Left cardiac atrium (tissue), 4 donors: ENCODE measurements around the gene AUTS2. TPM values are rescaled to one million over a fixed set of nuclear protein-coding genes. Genes with fewer than 3 reads are reported as not detected.

Experiments
- ATAC-seq, 2 donors: fragments of 200-7000 bp; cut with Tn5 transposase; one replicate each; pipeline ENCODE4 v1.9.1; 2020; ENCODE audit warnings: mild to moderate bottlenecking in 2 of 2, moderate library complexity in 2 of 2
- DNase-seq: peaks from one replicate; pipeline ENCODE4 v3.0.0-alpha.2; 2020
- intact Hi-C, 2 donors: fragments of 100-400 bp; cut with DNase I; formaldehyde crosslinking; loops; one replicate each; pipeline versions ENCODE4 v1.14.1 to v1.15.1; 2022 to 2023
- total RNA-seq, 2 donors: library from RNA; stranded (reverse); fragmentation: NEBNext Ultra II Directional; extraction: Animal tissue kit (Norgen Biotek cat#: 25700); gene quantifications; one replicate each; pipeline ENCODE4 v1.2.1, GENCODE V29; 2021
- donor health status: DM: no; HTN: yes; CAD: no.
- donor health status: DM: no; HTN: yes; CAD: no; lungs with severe emphysema.
- donor health status: DM: yes; HTN: yes; CAD: no.
- donor health status: Dilated cardiomyopathy.

Gene AUTS2
- total RNA-seq, 2 donors from 2014 or later: 10.5 to 15.2 TPM

DNA sequence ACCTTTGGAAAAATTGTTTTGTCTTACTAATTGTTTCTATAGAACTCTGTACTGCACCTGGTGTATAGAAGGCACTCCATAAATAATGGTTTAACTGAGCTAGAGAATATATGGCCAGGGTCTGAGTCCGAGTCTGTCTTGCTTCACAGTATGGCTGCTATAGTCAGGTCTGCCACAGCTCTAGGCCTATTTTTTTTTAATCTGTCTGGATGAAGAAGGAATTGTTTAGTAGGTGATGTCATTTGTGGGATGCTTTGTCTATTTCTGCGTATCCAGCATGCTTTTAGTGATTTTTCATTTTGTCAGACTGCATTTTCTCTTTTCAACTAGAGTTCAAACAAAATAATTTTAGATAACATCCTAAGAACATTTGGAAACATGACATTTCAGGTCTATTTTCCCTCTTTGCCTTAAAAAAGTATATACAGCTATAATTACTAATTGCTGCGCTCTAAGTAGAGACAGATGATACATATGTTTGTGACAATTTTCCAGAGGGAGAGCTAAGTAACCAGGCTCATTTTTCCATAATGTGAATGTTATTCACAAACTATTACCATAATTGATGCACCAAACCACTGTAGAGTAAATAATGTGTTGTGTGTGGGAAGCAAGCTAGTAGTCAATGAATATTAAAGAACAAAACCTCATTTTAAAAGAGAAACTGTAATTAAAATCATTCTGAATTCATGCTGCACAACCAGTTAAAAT is 361.7 kb downstream of the AUTS2 start:
- intact Hi-C loops: no loop called here
- ATAC-seq (no peak), DNase-seq (no peak)

DNA sequence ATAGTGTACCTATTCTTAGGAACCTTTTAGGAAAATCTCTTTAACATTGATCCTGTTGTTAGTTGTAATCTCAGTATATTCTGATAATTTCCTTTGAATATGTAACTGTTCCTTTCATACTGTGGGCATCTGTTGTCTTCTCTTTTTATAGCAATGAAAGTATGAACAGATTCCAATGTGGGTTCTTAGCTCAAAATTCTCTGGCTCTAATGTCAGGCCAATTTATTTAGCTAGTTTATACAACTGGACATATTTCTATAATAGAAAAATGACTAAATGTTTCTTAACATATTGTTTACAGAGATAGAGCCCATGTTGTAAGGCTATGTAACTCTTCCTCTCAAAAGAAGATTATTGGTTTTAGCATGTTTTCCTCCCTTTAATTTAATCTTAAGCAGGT is 363.2 kb downstream of the AUTS2 start:
- DNase-seq (no peak), ATAC-seq (no peak)
- intact Hi-C loops: no loop called here

DNA sequence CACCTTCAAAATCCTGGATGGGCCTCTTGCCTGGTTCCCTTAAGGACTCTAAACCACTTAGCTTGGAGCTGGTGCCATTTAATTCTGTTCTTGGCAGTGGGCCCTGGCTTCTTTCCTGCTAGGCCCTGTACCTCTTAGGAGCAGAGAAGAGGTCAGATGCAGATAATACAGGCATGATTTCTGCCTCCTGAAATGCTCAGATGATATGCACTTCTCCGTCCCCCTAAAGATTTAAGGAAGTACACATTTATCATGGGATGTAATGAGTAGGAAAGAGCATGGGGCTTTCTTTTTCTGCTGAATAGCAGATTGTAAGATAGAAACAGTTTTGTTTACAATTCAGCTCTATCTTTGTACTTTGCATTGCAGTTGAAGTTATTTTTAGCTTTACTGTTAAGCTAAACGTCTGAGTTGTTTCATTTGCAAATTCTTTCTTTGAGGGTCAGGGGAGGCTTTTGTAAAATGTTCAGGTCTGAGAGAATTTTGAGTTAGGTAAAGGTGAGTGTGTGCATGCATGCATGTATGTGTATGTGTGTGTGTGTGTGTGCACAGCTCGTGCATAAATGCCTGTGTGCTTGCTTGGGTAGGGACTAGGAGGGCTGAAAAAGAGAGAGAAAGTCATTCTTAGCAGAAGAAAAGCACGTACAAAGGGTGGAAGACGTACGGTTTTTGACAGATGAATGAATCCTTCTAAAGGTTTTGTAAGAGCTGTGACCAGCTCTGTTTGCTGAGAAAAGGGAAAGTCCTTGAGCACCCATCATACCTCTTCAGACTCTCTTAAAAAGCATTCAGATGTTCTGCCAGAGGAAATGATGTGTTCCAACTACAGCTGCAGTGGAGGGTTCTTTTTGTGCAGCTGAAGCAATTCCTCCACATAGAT is 364.2 kb downstream of the AUTS2 start:
- ATAC-seq (peak; percentile 70 to 74), DNase-seq (no peak)
- intact Hi-C loops: no loop called here

DNA sequence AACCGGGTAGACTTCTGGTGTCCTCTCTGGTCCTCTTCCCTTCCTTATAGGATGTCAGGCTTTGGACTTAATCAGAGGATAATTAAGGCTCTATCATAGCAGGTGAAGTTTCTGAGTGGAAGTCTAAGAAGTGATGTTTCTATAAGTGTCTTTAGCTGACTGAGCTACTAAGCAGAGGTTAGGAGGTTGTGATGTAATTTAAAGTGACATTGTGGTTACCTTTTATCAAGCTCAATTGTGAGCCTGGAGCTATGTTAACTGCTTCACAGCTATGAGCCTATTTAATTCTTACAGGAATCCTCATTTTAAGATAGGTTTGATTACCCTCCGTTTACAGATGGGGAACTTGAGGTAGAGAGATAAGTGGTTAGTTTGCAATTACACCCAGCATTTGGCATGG is 365.1 kb downstream of the AUTS2 start:
- ATAC-seq: no peak
- intact Hi-C loops: no loop called here
- no peak for DNase-seq

DNA sequence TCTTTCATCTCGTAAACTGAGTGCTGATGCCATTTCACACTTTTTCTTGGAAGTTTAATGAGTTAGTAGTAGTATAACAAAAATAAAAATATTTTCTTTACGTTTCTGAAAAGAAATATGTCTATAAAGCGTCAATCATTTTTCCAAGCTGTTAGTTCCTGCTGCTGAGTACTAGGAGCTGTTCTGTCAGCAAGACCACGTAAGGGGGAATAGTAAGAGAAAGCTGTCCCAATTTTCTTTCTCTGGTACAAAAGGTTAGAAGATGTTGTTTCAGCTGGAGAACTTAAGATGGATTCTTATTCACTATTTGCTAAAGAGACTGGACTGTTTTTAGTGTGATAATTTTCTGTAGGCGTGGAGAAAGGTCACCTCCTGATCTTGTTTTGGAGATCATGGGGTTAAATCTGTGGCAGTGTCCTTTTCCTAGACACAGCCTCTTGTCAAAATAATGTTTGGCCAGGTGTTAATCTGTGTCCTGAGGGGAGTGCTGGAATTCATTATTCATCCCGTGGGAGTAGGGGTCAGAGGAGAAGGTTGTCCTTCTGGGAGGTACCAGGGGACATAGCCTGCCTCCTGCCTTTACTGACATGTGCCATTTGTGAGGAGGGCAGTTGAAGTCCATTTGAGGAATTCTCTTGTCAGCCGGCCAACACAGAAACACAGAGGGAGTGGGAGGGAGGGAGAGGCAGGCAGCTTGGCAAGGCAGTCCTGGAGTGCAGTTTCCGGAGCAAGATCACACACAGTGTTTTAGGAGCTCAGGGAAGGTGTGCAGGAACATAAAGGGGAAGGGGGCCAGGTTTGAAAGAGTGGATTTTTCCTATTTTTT is 368.7 kb downstream of the AUTS2 start:
- intact Hi-C loops: no loop called here
- DNase-seq (peak; percentile 57), ATAC-seq (peak; percentile 89 to 92)

DNA sequence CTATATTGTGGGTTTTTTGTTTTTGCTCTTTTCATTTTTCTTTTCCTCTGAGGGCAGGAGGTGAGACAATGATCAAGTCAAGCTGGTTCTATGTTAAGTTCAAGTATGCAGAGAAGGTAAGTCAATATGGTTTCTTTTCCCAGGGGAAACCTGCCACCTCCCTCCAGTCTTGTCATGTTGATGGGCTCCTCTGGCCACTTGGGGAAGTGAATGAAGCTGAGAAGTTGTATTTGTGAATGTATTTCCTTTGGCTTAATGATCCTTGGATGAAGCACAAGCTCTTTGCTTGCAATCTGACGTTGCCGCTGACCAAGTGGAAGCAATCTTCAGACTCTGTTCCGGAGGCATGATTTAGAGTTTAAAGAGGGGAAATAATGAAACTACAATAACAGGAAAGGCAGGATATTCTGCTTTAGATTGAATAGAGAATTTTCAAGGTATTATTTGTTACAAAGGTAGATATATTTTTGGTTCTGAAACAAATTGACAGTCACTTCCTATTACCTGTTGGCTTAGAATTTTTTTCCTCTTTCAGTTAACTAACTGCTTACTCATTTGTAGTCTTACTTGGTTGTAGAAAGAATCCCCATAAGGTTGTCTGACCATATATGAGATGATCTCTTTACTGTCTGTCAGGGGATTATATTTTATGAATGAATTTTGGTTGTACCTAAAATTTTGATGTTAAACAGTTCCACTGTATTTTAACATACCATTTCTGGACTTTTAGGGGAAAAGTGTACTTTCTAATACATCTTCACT is 369.6 kb downstream of the AUTS2 start:
- intact Hi-C loops: no loop called here
- peak; percentile 27 to 38 for ATAC-seq

DNA sequence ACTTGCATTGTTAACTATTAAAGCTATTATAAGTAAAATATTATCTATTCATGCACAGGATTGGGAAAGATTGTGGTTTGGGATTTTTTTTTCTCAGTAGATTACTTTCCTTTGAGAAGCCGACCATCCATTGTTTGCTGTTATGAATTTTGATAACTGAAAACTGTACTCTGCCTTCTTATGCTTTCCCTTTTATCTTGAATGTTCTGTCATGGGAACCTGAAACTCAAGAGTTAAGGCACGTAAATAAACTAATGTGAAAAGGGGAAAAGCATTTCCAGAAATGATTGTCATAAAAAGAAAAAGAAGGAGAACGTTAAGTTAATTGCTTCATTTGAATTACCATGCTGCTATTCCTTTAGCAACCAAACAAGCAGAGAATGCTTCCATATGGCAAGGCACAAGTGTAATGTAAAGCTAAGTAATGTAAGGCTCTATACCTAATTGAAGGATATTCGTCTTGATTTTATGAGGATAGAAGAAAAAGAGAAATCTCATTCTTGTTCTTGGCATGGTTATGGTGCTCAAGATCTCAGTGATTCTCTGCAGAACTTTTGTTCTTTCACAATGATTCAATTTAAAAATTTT is 370.8 kb downstream of the AUTS2 start:
- DNase-seq: no peak
- no peak for ATAC-seq
- intact Hi-C loops: no loop called here

More for the DNA sequence above, 369.6 kb downstream of the AUTS2 start:
- DNase-seq: no peak

DNA sequence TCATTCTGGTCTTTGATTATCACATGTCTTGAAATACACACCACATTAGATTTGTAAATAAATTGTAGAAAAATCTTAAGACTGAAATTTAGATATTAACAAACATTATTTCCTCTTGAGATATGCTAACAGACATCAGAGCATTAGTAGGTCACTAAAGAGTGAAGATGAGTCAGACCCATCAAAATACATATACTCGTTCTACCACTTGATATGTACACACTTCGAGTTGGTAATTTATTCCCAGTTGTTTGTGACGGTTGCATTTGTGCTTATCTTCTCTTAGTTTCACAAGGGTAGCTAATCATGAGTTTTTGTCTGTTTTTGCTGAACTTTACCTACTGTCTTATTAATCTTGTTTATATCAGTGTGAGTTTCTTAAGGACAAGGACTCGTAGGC is 383.4 kb downstream of the AUTS2 start:
- DNase-seq (no peak), ATAC-seq (no peak)
- intact Hi-C loops: no loop called here

DNA sequence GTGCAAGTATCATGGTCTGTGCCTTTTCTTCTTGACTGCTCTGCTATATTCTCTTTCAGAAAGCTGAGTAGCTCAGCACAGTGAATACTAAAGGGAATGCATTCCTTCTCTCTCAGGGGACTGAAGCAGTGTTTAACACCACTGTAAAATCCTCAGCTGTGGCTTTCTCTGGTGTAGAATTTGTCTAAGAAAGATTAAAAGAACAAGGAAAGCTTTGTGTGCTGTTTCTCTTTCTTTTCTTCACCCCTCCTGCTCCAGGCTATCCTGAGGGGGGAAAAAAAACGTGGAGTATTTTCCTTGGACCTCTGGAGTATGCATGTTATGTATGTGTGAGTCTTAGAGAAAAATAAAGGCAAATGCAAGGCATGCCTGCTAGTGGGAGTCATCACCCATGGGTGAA is 383.9 kb downstream of the AUTS2 start:
- intact Hi-C loops: no loop called here
- ATAC-seq: peak in 1 of 2 donors; percentile 87
- no peak for DNase-seq

DNA sequence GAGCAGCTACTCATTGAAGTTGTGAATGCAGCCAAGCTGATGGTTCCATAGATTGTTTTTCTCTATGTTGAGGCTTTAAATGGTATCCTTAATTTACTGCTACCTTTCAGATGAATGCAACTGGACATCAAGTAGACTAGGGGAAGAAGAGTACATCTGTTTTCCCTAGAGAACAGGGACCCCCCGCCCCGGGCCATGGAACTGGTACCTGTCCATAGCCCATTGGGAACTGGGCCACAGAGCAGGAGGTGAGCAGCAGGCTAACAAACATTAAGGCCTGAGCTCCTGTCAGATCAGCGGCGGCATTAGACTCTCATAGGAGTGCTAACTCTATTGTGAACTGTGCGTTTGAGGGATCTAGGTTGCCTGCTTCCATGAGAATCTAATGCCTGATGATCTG is 391.3 kb downstream of the AUTS2 start:
- intact Hi-C loops: no loop called here
- DNase-seq (no peak), ATAC-seq (no peak)

DNA sequence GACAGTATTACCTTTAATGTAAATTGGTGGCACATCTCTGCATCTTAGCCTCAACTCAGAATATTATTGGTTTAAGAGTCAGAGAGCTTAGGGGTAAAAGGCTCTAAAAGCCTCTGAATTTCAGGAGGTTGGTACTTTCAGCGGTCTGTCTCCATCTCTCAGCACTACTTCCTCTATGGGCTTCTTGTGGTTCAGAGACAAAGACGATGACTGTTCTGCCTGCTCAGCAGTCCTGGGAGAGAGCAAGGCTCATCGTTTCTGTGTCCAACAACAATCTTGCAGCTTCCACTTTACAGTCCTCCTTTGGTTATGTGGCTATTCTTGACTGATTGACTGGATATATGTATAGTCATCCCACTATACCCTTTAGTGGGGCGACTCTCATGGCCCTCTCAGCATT is 394.7 kb downstream of the AUTS2 start:
- peak in 1 of 2 donors; percentile 30 for ATAC-seq
- intact Hi-C loops: no loop called here

DNA sequence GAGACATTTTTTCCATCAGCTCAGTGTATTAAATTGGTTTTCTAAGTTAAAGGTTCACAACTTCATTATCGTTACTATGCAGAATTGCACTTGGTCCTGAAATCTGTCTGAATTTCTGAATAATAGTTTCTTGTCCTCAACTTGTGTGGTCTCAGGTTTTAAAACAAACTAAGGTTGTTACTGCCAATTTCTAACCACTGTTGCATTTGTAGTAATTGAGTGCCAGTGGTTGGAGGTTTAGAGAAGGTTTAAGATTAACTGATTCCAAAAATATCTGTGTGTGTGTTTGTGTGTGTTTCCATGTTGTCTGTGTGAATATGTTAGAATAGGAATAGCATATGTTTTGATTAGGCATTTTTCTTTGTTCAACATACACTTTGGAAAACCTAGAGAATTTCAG is 395.9 kb downstream of the AUTS2 start:
- intact Hi-C loops: no loop called here
- no peak for ATAC-seq
- no peak for DNase-seq

More for the DNA sequence above, 394.7 kb downstream of the AUTS2 start:
- DNase-seq: no peak

DNA sequence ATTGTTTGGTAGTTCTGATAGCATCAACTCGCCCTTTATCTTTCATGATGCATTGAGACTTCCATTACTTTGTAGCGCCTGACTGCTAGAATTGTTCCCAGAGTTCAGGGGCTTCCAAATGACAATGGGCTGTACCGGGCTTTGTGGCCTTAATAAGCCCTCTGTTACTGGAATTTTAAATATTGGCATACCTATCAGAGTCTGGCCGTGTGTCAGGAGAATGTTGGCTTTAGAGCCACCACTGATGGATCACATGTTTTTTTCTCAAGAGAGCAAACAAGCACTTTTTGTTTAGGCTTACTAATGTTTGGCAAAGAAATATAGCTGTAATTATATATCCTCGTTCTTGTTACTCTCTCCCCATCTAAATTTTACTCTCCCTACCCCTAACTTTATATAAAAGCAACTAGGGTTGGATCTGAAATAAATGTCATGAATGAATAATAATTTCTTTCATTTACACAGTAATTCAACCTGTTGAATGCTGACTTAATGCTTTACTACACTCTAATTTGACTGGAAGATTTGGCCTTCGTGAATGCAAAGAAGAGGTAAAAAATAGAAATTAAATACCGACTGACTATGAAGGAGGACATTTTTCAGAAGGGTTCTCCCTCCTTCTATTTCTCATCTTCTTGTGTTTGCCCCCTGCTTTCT is 396.7 kb downstream of the AUTS2 start:
- intact Hi-C loops: no loop called here
- no peak for DNase-seq
- ATAC-seq: no peak

DNA sequence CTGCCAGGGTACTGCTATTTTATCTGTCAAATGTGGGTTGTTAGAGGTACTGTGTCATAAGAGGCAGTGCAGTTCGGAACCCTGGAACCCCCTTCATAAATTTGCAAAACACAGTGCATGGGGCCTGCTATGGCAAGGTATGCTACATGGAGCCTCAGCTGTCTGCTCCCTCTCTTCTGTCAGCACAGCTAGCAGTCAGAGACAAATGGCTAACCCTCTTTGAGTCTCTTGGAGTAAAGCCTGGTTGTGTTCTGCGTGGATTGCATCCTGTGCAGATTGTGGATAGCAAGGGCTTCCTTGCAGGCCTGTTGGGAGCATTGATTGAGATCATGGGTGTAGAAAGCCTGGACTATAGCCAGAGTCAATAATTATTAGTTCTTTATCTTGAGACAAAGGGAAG is 397.8 kb downstream of the AUTS2 start:
- DNase-seq (no peak), ATAC-seq (peak; percentile 27 to 50)
- intact Hi-C loops: no loop called here

DNA sequence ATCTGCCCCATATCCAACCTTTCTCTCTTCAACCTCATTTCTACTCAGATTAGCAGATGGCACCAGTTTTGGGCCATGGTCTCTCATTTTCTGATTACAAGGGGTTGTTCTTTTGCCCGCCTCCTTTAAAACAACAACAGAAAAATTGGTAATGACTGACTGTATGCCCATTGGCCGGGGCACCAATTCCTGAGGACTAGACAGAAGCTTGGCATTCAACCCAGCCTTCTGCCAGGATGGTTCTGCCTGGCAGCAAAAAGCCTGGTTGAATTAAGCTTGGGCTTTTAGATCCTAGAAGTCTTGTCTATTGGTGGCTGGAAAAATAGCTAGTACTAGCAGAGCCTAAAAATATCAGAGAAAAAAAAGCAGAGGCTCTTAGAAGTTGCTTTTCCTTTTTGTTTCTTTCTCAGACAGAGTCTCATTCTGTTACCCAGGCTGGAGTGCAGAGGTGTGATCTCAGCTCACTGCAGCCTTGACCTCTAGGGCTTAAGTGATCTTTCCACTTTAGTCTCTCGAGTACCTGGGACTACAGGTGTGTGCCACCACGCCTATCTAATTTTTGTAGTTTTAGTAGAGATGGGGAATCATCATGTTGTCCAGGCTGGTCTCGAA is 402.6 kb downstream of the AUTS2 start:
- intact Hi-C loops: no loop called here
- peak in 1 of 2 donors; percentile 32 for ATAC-seq
- no peak for DNase-seq

DNA sequence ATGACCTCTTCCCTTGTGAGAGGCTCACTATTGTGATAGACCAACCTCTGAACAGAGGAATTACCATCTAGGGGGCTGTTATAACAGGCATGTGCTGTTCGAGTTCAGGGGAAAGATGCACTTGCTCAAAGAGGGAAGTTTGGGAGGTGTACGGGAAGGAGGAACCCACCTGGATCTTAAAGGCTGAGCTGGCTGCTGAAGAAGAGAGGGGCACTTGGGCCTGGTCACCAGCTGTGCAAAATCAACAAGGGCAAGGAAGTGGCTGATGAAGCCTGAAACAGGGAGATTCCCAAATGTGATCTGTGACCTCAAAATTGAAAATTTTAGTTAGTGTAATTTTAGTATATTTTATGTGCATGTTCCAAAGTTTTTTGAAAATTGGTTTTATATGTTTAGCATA is 407.2 kb downstream of the AUTS2 start:
- DNase-seq: no peak
- no peak for ATAC-seq
- intact Hi-C loops: no loop called here

DNA sequence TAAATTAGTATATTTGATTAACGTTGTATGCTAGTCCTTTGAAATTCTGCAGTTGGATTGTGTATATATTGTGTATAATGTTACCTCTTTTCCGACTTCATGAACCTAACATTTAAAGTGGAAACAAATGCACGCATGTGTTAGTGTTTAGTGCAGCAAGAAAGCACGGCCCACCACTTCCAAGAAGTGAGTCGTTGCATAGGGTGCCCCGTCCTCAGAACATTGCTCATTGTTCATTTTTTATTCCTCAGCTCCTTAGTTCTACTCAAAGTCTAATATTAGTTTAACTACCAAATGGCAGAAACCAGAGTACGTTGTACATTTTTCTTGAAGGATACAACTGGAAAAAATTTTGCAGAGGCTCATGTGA is 407.6 kb downstream of the AUTS2 start:
- no peak for ATAC-seq
- DNase-seq: no peak
- intact Hi-C loops: no loop called here
